OCI-LY7 (cell line): ENCODE results near the gene PLXNA1. TPM values are rescaled to one million over a fixed set of nuclear protein-coding genes. Genes with fewer than 3 reads are reported as not detected.

ENCODE experiments used
- BruUV-seq: library from RNA; stranded (reverse); fragments of 400-500 nt; replicated peaks from 2 replicates; lab custom pipeline; 2021; lab: Mats Ljungman, UMichigan
- CTCF ChIA-PET: fragments of 300-600 bp; sonication (Branson Sonifier 250); formaldehyde crosslinking; loops from one replicate; lab custom pipeline; 2022; ENCODE audit warnings: antibody characterized with exemption; ENCODE audit not compliant: unreplicated experiment; lab: Charles Lee
- POLR2A ChIA-PET: fragments of 300-600 bp; sonication (Branson Sonifier 250); formaldehyde crosslinking; loops from one replicate; lab custom pipeline; 2022; ENCODE audit warnings: antibody characterized with exemption; lab: Charles Lee
- DNase-seq: peaks from one replicate; pipeline ENCODE4 v3.0.0-alpha.2; 2015; ENCODE audit warnings: low spot score
- H2AFZ ChIP-seq: fragments of 200-600 bp; sonication (generic), shearing (Covaris generic); 2 replicates; pipeline ENCODE4 v1.6.1; 2014; ENCODE audit warnings: mild to moderate bottlenecking, antibody characterized with exemption, low read length, moderate library complexity
- H3K27ac ChIP-seq: fragments of 200-600 bp; sonication (generic); 2 replicates; pipeline ENCODE4 v1.5.1; 2014; ENCODE audit warnings: mixed run types, low read depth, mild to moderate bottlenecking, moderate library complexity, low read length, inconsistent platforms; ENCODE audit not compliant: poor library complexity, severe bottlenecking
- H3K36me3 ChIP-seq: fragments of 200-600 bp; sonication (generic); 2 replicates; pipeline ENCODE4 v1.6.1; 2014; ENCODE audit warnings: mild to moderate bottlenecking, antibody characterized with exemption, low read length, moderate library complexity, mixed read lengths; ENCODE audit not compliant: insufficient read depth
- H3K4me1 ChIP-seq: fragments of 200-600 bp; sonication (generic); 2 replicates; pipeline ENCODE4 v1.5.1; 2014; ENCODE audit warnings: mild to moderate bottlenecking, low read length; ENCODE audit not compliant: insufficient read depth, poor library complexity, severe bottlenecking
- H3K4me2 ChIP-seq: fragments of 200-600 bp; sonication (generic); 2 replicates; pipeline ENCODE4 v1.6.1; 2014; ENCODE audit warnings: mild to moderate bottlenecking, low read length
- H3K4me3 ChIP-seq: fragments of 200-600 bp; sonication (generic); 2 replicates; pipeline ENCODE4 v1.5.1; 2014; ENCODE audit warnings: mild to moderate bottlenecking, low read depth, low read length; ENCODE audit not compliant: poor library complexity, severe bottlenecking
- H3K79me2 ChIP-seq: fragments of 200-600 bp; sonication (generic); 2 replicates; pipeline ENCODE4 v1.6.1; 2016; ENCODE audit warnings: low read depth, mild to moderate bottlenecking, low read length, moderate library complexity, mixed read lengths; ENCODE audit not compliant: insufficient read depth
- H3K9me2 ChIP-seq: fragments of 200-600 bp; sonication (generic); 2 replicates; pipeline ENCODE4 v1.6.1; 2016; ENCODE audit warnings: mild to moderate bottlenecking, low read length, mixed read lengths; ENCODE audit not compliant: insufficient read depth
- H3K9me3 ChIP-seq: fragments of 200-600 bp; sonication (generic); 2 replicates; pipeline ENCODE4 v1.6.1; 2014; ENCODE audit warnings: mild to moderate bottlenecking, mixed run types, low read length, mixed read lengths
- H4K20me1 ChIP-seq: fragments of 200-600 bp; sonication (generic); 2 replicates; pipeline ENCODE4 v1.6.1; 2014; ENCODE audit warnings: mild to moderate bottlenecking, antibody characterized with exemption, low read length, moderate library complexity, mixed read lengths; ENCODE audit not compliant: insufficient read depth
- EZH2phosphoT487 ChIP-seq: fragments of 200-600 bp; sonication (generic); IDR thresholded peaks from 2 replicates; pipeline ENCODE4 v1.6.1; 2018; ENCODE audit warnings: low read depth, borderline replicate concordance, mild to moderate bottlenecking, mixed run types, antibody characterized with exemption, low read length, moderate library complexity, mixed read lengths
- intact Hi-C: fragments of 100-400 bp; cut with micrococcal nuclease; formaldehyde crosslinking; loops from one replicate; pipeline ENCODE4 v1.10.0; 2022; ENCODE audit not compliant: unreplicated experiment
- total RNA-seq, 2 experiments: library from RNA; depleted of rRNA in 1 of 2; stranded (reverse); fragments of >200 nt in 1 of 2; shearing (Covaris generic) in 1 of 2; gene quantifications; 2 replicates each; pipeline ENCODE4 v1.2.3, GENCODE V29; 2014 to 2022
- TF ChIP-seq, protein P1 (sequence below): fragments of 200-600 bp; sonication (generic); conservative IDR thresholded peaks from 2 replicates; pipeline ENCODE4 v1.5.1; 2014; ENCODE audit warnings: mild to moderate bottlenecking, antibody characterized with exemption, low read length, moderate library complexity, mixed read lengths

PLXNA1 gene
- total RNA-seq, 2 experiments from 2014 or later: 3.6 to 4.4 TPM

DNA sequence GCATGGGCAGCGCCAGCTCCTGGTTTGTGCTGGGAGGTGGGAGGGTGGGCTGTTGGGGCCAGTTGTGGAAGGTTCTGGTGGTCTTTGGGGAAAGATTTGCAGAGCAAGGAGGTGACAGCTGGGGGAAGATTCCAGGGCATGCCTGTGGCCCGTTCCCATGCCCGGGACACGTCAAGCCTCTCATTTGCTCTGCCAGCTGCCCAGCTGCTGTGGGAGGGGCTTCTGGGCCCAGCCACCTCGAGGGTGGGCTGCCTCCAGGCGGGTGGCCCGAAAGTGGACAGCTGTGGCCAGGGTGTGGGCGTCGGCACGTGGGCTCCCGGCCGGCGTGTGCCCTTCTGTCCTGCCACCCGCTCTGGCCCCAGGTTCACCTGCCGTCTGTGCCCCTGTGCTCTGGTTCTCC lies 17.2 kb downstream of the PLXNA1 start:
- no TSS peak for BruUV-seq
- no peak for DNase-seq
- Histone ChIP-seq H2AFZ (no peak overlapping the region), H3K9me2 (no peaks in the 10 kb centered on the region), H3K79me2 (no peaks in the 10 kb centered on the region), H3K4me3 (no peak overlapping the region), H3K4me2 (no peak overlapping the region), H3K27ac (no peak overlapping the region), H4K20me1 (no peaks in the 10 kb centered on the region), H3K36me3 (no peaks in the 10 kb centered on the region), H3K9me3 (no peaks in the 10 kb centered on the region), H3K4me1 (peaks cover 11% of the 10 kb centered on the region)
- TF ChIP-seq, protein P1, sequence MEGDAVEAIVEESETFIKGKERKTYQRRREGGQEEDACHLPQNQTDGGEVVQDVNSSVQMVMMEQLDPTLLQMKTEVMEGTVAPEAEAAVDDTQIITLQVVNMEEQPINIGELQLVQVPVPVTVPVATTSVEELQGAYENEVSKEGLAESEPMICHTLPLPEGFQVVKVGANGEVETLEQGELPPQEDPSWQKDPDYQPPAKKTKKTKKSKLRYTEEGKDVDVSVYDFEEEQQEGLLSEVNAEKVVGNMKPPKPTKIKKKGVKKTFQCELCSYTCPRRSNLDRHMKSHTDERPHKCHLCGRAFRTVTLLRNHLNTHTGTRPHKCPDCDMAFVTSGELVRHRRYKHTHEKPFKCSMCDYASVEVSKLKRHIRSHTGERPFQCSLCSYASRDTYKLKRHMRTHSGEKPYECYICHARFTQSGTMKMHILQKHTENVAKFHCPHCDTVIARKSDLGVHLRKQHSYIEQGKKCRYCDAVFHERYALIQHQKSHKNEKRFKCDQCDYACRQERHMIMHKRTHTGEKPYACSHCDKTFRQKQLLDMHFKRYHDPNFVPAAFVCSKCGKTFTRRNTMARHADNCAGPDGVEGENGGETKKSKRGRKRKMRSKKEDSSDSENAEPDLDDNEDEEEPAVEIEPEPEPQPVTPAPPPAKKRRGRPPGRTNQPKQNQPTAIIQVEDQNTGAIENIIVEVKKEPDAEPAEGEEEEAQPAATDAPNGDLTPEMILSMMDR: no peak
- no peak for TF ChIP-seq EZH2phosphoT487
- ChIA-PET CTCF (no interaction called here), POLR2A (no interaction called here)
- intact Hi-C loops: no loop called here

DNA sequence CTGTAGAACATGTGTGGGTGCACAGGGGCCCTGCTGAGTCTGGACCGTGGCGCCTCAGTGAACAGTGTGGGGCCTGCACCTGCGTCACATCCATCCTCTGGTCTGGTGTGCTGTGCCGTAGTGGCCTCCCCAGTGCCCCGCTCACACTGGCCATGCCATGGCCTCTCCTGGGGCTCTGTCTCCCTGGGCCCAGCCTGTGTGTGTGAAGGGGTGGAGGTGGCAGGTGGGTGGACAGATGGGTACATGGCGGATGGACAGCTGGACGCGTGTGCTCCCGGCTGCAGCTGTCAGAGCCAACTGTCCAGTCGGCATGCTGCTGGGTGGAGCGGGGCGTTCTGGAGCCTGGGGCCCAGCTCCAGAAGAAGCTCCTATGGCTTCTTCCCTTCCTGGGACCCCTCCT lies 17.8 kb downstream of the PLXNA1 start:
- no peaks in the 10 kb centered on the region for H3K79me2 ChIP-seq
- no peak for DNase-seq
- no peaks in the 10 kb centered on the region for H3K36me3 ChIP-seq
- no peaks in the 10 kb centered on the region for H3K9me2 ChIP-seq
- TF ChIP-seq, protein P1: no peak
- TF ChIP-seq EZH2phosphoT487: no peak
- no peak overlapping the region for H2AFZ ChIP-seq
- no TSS peak for BruUV-seq
- CTCF ChIA-PET: no interaction called here
- H3K4me1 ChIP-seq: peaks cover 11% of the 10 kb centered on the region
- H3K27ac ChIP-seq: no peak overlapping the region
- H3K4me3 ChIP-seq: no peak overlapping the region
- H3K4me2 ChIP-seq: no peak overlapping the region
- intact Hi-C loops: no loop called here
- POLR2A ChIA-PET: no interaction called here
- no peaks in the 10 kb centered on the region for H3K9me3 ChIP-seq
- no peaks in the 10 kb centered on the region for H4K20me1 ChIP-seq

DNA sequence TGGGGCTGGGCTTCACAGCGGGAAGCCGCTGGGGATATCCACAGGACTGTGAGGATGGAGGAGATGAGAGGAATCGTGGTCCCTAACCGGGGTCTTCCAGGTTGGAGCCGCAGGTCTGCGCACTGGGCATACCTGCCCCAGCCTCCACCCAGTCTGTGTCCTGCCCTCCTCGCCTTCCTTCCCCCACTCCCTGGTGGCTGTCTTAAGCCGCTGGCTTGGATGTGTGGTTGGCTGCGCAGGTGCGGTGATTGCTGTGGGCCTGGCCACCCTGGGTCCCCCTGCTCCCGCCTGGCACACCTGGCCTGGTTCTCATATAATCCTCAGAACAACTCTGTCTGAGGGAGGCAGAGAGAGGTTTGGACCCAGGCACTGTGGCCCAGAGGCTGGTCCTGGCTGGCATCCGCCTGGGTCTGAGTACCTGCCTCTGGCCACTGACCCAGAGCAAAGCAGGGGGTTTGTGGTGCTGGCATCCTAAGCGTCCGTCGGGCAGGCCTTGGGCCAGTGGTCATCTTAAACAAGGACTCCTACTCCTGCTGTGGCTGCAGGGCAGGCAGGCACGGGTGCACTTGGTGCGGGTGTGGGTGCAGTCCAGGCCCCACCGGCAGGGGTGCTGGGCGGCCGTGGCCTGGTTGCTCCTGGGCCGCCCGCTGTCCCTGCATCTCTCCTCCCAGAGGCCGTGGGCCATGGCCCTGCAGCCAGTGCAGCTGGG lies 18.7 kb downstream of the PLXNA1 start:
- no TSS peak for BruUV-seq
- H3K79me2 ChIP-seq: no peaks in the 10 kb centered on the region
- H3K4me1 ChIP-seq: peaks cover 11% of the 10 kb centered on the region
- no peak overlapping the region for H3K27ac ChIP-seq
- ChIA-PET POLR2A (no interaction called here), CTCF (no interaction called here)
- H3K9me2 ChIP-seq: no peaks in the 10 kb centered on the region
- H3K9me3 ChIP-seq: no peaks in the 10 kb centered on the region
- no peak for DNase-seq
- H3K36me3 ChIP-seq: no peaks in the 10 kb centered on the region
- H4K20me1 ChIP-seq: no peaks in the 10 kb centered on the region
- H3K4me2 ChIP-seq: no peak overlapping the region
- intact Hi-C loops: no loop called here
- H3K4me3 ChIP-seq: no peak overlapping the region
- H2AFZ ChIP-seq: no peak overlapping the region
- TF ChIP-seq, protein P1: no peak
- no peak for TF ChIP-seq EZH2phosphoT487
